ENCODE data around the gene ITGB5. TPM values are rescaled to one million over a fixed set of nuclear protein-coding genes. Genes with fewer than 3 reads are reported as not detected.
A peak's percentile ranks its signal among the peaks of the same experiment; 100 is the strongest.

ITGB5 gene, protein sequence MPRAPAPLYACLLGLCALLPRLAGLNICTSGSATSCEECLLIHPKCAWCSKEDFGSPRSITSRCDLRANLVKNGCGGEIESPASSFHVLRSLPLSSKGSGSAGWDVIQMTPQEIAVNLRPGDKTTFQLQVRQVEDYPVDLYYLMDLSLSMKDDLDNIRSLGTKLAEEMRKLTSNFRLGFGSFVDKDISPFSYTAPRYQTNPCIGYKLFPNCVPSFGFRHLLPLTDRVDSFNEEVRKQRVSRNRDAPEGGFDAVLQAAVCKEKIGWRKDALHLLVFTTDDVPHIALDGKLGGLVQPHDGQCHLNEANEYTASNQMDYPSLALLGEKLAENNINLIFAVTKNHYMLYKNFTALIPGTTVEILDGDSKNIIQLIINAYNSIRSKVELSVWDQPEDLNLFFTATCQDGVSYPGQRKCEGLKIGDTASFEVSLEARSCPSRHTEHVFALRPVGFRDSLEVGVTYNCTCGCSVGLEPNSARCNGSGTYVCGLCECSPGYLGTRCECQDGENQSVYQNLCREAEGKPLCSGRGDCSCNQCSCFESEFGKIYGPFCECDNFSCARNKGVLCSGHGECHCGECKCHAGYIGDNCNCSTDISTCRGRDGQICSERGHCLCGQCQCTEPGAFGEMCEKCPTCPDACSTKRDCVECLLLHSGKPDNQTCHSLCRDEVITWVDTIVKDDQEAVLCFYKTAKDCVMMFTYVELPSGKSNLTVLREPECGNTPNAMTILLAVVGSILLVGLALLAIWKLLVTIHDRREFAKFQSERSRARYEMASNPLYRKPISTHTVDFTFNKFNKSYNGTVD
- total RNA-seq (under 1 TPM; 0.47 to 0.85 TPM), total RNA-seq (0 to 3.7 (median 0.90) reads per million in 172 experiments)
- 1.0 TPM for polyA plus RNA-seq (2013, experiment 1 of 2)
- 1.6 TPM for polyA plus RNA-seq (2013, experiment 2 of 2)

DNA sequence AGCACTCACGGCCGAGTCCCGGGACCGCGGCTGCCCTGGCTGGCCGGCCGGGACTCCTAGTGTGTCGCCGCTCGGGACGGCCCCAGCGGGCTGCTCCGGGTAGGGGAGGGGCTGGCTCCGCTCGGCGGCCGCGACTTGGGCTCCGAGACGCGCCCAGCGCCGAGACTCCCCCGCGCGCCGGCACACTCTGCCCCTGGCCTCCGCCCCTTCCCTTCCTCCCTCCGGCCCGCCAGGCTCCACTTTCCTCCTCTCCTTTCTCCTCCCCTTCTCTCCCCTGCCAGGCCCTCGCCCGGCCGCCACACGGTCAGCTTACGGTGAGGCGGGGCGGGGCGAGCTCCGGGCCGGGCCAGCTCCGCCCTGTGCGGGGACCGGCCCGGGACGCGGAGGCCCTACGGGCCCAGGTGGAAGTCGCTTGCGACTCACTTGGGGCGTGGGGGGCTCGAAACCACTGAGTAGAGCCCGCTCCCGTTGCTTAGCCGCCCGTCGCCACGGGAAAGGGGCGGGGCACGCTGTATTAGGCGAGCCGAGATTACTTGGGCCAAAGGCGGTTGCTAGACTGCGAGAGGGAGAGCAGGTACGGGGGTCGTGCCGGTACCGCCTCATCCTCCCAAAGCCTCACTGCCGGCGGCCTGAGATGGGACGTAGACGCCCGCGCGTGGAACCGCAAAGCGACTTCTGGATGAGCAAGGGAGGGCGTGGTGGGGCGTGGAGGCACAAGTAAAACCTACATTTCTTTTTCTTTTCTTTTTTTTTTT, at the start of gene ITGB5:
TSS of gene ITGB5 (minus strand) at position 189 of the 755 bp plus-strand sequence. CDS start 365 bp downstream, outside the sequence.
- H3K27ac ChIP-seq (ENCODE audit: low read depth in 1 of 2, low read length in 2 of 2): no peak within 1 kb of the TSS
- Mint-ChIP-seq H3K27me3 (peaks cover 63% of the 10 kb centered on the region), H3K4me1 (ENCODE audit: low read depth) (peaks cover 4% of the 10 kb centered on the region), H3K4me3 (peak within 1 kb of the TSS; percentile 73), H3K9me3 (no peaks in the 10 kb centered on the region), H3K27ac (no peak within 1 kb of the TSS), H3K36me3 (ENCODE audit: low read depth) (no peaks in the 10 kb centered on the region)
- intact Hi-C loops (cut with DNase I, micrococcal nuclease): no loop called here
- ATAC-seq (ENCODE audit: poor library complexity) (peak; percentile 51), DNase-seq (peak in 6 of 14 experiments; percentile 1 to 39 (median 23))
- H3K9me3 ChIP-seq (ENCODE audit: control insufficient read depth in 1 of 2, insufficient read depth in 1 of 2, low read length in 2 of 2): no peaks in the 10 kb centered on the region
- TF ChIP-seq, protein P1, sequence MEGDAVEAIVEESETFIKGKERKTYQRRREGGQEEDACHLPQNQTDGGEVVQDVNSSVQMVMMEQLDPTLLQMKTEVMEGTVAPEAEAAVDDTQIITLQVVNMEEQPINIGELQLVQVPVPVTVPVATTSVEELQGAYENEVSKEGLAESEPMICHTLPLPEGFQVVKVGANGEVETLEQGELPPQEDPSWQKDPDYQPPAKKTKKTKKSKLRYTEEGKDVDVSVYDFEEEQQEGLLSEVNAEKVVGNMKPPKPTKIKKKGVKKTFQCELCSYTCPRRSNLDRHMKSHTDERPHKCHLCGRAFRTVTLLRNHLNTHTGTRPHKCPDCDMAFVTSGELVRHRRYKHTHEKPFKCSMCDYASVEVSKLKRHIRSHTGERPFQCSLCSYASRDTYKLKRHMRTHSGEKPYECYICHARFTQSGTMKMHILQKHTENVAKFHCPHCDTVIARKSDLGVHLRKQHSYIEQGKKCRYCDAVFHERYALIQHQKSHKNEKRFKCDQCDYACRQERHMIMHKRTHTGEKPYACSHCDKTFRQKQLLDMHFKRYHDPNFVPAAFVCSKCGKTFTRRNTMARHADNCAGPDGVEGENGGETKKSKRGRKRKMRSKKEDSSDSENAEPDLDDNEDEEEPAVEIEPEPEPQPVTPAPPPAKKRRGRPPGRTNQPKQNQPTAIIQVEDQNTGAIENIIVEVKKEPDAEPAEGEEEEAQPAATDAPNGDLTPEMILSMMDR (IDR thresholded peaks at IDR 0.05): no peak
- H3K4me1 ChIP-seq (ENCODE audit: insufficient read depth, low read length): peaks cover 14% of the 10 kb centered on the region
- H3K27me3 ChIP-seq (ENCODE audit: control insufficient read depth in 1 of 2, insufficient read depth in 2 of 2, low read length in 2 of 2): peaks cover 24 to 52% of the 10 kb centered on the region in 2 experiments
- ChIA-PET CTCF (no interaction called here), POLR2A (interaction anchor here (1.8 kb wide), 1 partner anchor 52 kb away, joined by 4 read pairs; no protein-coding TSS in a partner anchor)
- peak within 1 kb of the TSS; percentile 56 for H3K4me3 ChIP-seq (ENCODE audit: low read length)
- H3K36me3 ChIP-seq (ENCODE audit: insufficient read depth, low read length): no peaks in the 10 kb centered on the region

DNA sequence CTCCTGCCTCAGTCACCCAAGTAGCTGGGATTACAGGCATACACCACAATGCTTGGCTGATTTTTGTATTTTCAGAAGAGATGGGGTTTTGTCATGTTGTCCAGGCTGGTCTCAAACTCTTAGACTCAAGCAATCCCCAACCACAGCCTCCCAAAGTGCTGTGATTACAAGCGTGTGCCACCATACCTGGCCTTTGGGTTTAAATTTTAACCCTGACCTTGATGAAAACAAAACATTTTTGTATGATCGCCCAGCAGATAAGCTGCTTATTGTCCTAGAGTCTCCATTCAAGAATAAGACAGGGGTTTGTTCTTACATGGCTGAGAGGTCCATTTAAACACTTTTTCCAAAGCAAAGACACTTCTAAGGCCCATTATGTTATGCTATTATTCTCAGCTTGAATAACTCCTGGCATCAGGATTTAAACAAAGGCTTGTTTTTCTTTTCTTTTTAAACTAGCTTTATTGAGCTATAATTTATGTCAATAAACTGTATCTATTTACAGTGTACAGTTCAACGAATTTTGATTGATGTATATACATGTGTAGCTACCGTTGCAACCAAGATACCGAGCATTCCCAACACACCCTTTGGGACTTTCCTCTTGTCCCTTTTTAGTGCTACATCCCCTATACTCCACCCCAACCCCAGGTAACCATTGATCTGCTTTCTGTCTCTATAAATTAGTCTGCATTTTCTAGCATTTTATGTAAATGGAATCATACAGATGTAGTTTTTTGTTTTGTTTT, 48.8 kb upstream of the ITGB5 start:
- DNase-seq (no peak), ATAC-seq (ENCODE audit: poor library complexity) (no peak)
- H3K27me3 Mint-ChIP-seq: peaks cover 20% of the 10 kb centered on the region
- intact Hi-C loops (cut with DNase I, micrococcal nuclease): no loop called here
- no peak overlapping the region for H3K27ac ChIP-seq (ENCODE audit: low read depth in 1 of 2, low read length in 2 of 2)
- no peaks in the 10 kb centered on the region for H3K36me3 ChIP-seq (ENCODE audit: insufficient read depth, low read length)
- TF ChIP-seq, protein P1 (IDR thresholded peaks at IDR 0.05): no peak
- no peaks in the 10 kb centered on the region for H3K4me1 Mint-ChIP-seq (ENCODE audit: low read depth)
- no peak overlapping the region for H3K4me3 Mint-ChIP-seq
- ChIA-PET CTCF (no interaction called here), POLR2A (no interaction called here)
- H3K9me3 Mint-ChIP-seq: no peaks in the 10 kb centered on the region
- H3K27ac Mint-ChIP-seq: no peak overlapping the region
- H3K4me1 ChIP-seq (ENCODE audit: insufficient read depth, low read length): no peaks in the 10 kb centered on the region
- no peaks in the 10 kb centered on the region for H3K27me3 ChIP-seq (ENCODE audit: control insufficient read depth in 1 of 2, insufficient read depth in 2 of 2, low read length in 2 of 2)
- no peak overlapping the region for H3K4me3 ChIP-seq (ENCODE audit: low read length)
- H3K36me3 Mint-ChIP-seq (ENCODE audit: low read depth): no peaks in the 10 kb centered on the region
- no peaks in the 10 kb centered on the region for H3K9me3 ChIP-seq (ENCODE audit: control insufficient read depth in 1 of 2, insufficient read depth in 1 of 2, low read length in 2 of 2)

DNA sequence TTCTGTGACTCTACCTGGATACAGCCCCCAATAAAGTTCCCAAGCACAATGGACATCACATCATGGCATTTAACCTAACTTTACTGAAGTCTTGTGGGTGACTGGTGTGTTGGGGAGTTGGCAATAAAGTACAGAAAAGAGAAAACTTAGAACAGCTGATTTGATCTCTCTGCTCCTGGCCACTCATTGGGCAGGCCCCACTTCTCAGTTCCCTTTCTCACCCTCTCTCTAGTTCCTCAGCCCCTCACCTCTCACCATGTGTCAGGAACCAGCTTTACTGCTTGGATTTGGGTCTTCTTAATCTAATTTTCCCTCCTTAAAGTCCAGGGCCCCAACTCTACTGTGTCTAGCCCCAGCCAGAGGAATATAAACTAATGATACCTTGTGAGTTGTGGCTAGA, 48.1 kb upstream of the ITGB5 start:
- DNase-seq: no peak
- Mint-ChIP-seq H3K36me3 (ENCODE audit: low read depth) (no peaks in the 10 kb centered on the region), H3K4me1 (ENCODE audit: low read depth) (no peaks in the 10 kb centered on the region), H3K9me3 (no peaks in the 10 kb centered on the region), H3K4me3 (no peak overlapping the region), H3K27me3 (peaks cover 20% of the 10 kb centered on the region), H3K27ac (no peak overlapping the region)
- Histone ChIP-seq H3K36me3 (ENCODE audit: insufficient read depth, low read length) (no peaks in the 10 kb centered on the region), H3K9me3 (ENCODE audit: control insufficient read depth in 1 of 2, insufficient read depth in 1 of 2, low read length in 2 of 2) (no peaks in the 10 kb centered on the region), H3K4me1 (ENCODE audit: insufficient read depth, low read length) (no peaks in the 10 kb centered on the region), H3K27ac (ENCODE audit: low read depth in 1 of 2, low read length in 2 of 2) (no peak overlapping the region), H3K27me3 (ENCODE audit: control insufficient read depth in 1 of 2, insufficient read depth in 2 of 2, low read length in 2 of 2) (no peaks in the 10 kb centered on the region), H3K4me3 (ENCODE audit: low read length) (no peak overlapping the region)
- intact Hi-C loops (cut with DNase I, micrococcal nuclease): no loop called here
- CTCF ChIA-PET: no interaction called here
- ATAC-seq (ENCODE audit: poor library complexity): no peak
- TF ChIP-seq, protein P1 (IDR thresholded peaks at IDR 0.05): no peak
- POLR2A ChIA-PET: no interaction called here

All from CD4-positive, alpha-beta T cell (primary cell).